Measurements from ENCODE around the gene YJEFN3. TPM values are rescaled to one million over a fixed set of nuclear protein-coding genes. Genes with fewer than 3 reads are reported as not detected.

The YJEFN3 gene
- polyA plus RNA-seq, 1 donor (not counting 4 experiments of a cell fraction or from before 2014, with no cell fraction given): 1.2 TPM

DNA sequence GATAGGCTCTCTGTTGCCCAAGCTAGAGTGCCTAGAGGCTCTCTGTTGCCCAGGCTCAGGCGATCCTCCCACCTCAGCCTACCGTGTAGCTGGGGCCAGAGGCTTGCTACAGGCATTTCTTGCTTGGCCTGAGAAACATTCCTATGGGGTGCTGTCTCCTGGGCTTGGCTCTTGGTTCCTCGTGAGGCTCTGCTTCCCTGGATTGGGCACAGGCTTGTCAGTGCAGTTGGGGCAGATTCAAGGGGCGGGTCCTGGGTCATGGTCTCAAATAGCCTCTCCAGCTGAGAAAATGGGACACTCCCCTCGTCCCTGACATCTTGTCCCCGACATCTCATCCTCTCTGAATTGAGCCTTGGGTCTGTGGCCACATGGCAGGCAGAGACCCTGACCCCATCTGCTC lies 18.3 kb upstream of the YJEFN3 start:
- peaks cover 2% of the 10 kb centered on the region for H3K4me1 ChIP-seq (ENCODE audit: control insufficient read depth, extremely low read depth, insufficient read depth, low read length)
- peaks cover 5% of the 10 kb centered on the region for H3K9me3 ChIP-seq (ENCODE audit: control insufficient read depth, low read depth, low read length)
- H3K27me3 ChIP-seq (ENCODE audit: control insufficient read depth, extremely low read depth, insufficient read depth, low read length): no peaks in the 10 kb centered on the region
- FAIRE-seq (no peak), DNase-seq (ENCODE audit: low read depth, low spot score) (no peak)
- H2AFZ ChIP-seq (ENCODE audit: control insufficient read depth, low read length): no peak overlapping the region
- H3K9ac ChIP-seq (ENCODE audit: control insufficient read depth, extremely low read depth, insufficient read depth, low read length): no peak overlapping the region
- H3K4me3 ChIP-seq (ENCODE audit: control insufficient read depth in 2 of 3, extremely low read depth in 1 of 3, insufficient read depth in 2 of 3, low read depth in 1 of 3, low read length in 3 of 3): no peak overlapping the region
- dilution Hi-C loops (cut with MboI; ENCODE audit: extremely low pct_ligation_motif_present, low sequenced_read_pairs): no loop called here
- no peaks in the 10 kb centered on the region for H3K9me1 ChIP-seq (ENCODE audit: control insufficient read depth, extremely low read depth, insufficient read depth, low read length)
- H3K27ac ChIP-seq (ENCODE audit: control insufficient read depth, insufficient read depth, low read length): no peak overlapping the region
- no peaks in the 10 kb centered on the region for H4K20me1 ChIP-seq (ENCODE audit: control insufficient read depth, extremely low read depth, insufficient read depth, low read length)
- peaks cover 3 to 4% of the 10 kb centered on the region in 2 experiments for H3K36me3 ChIP-seq (ENCODE audit: control insufficient read depth in 2 of 2, extremely low read depth in 1 of 2, insufficient read depth in 2 of 2, low read length in 2 of 2)
- H3K4me2 ChIP-seq (ENCODE audit: control insufficient read depth, extremely low read depth, insufficient read depth, low read depth, low read length): no peak overlapping the region
- TF ChIP-seq CTCF (optimal IDR thresholded peaks at IDR 0.05 in 1 of 3, IDR thresholded peaks at IDR 0.05 in 1 of 3, conservative IDR thresholded peaks at IDR 0.05 in 1 of 3; ENCODE audit: extremely low read depth in 1 of 3, insufficient read depth in 2 of 3, low read length in 3 of 3): no peak
- no peak for TF ChIP-seq EZH2 (IDR thresholded peaks at IDR 0.05; ENCODE audit: low read length)
- no peaks in the 10 kb centered on the region for H3K79me2 ChIP-seq (ENCODE audit: control insufficient read depth, insufficient read depth, low read length)

DNA sequence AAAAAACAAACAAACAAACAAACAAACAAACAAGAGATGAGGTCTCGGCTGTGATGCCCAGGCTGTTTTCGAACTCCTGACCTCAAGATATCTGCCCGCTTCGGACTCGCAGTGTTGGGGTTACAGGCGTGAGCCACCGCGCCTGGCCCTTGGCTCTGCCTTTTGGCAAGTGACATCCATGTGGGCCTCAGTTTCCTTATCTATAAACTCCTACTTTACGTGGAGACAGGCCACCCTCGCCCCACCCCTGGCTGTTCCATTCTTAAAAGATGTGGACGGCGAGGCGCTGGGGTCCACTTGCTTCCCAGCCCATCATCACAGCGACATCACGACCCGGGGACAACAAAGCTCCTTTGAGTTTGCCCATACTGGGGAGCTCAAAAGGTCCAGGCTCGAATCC lies 15.0 kb upstream of the YJEFN3 start:
- Histone ChIP-seq H3K79me2 (ENCODE audit: control insufficient read depth, insufficient read depth, low read length) (peaks cover 20% of the 10 kb centered on the region), H4K20me1 (ENCODE audit: control insufficient read depth, extremely low read depth, insufficient read depth, low read length) (no peaks in the 10 kb centered on the region), H2AFZ (ENCODE audit: control insufficient read depth, low read length) (no peak overlapping the region), H3K9ac (ENCODE audit: control insufficient read depth, extremely low read depth, insufficient read depth, low read length) (no peak overlapping the region), H3K9me3 (ENCODE audit: control insufficient read depth, low read depth, low read length) (peaks cover 5% of the 10 kb centered on the region), H3K4me2 (ENCODE audit: control insufficient read depth, extremely low read depth, insufficient read depth, low read depth, low read length) (no peak overlapping the region), H3K4me3 (ENCODE audit: control insufficient read depth in 2 of 3, extremely low read depth in 1 of 3, insufficient read depth in 2 of 3, low read depth in 1 of 3, low read length in 3 of 3) (no peak overlapping the region), H3K36me3 (ENCODE audit: control insufficient read depth in 2 of 2, extremely low read depth in 1 of 2, insufficient read depth in 2 of 2, low read length in 2 of 2) (peaks cover 0 to 4% of the 10 kb centered on the region in 2 experiments), H3K27ac (ENCODE audit: control insufficient read depth, insufficient read depth, low read length) (no peak overlapping the region), H3K27me3 (ENCODE audit: control insufficient read depth, extremely low read depth, insufficient read depth, low read length) (no peaks in the 10 kb centered on the region), H3K4me1 (ENCODE audit: control insufficient read depth, extremely low read depth, insufficient read depth, low read length) (peaks cover 11% of the 10 kb centered on the region), H3K9me1 (ENCODE audit: control insufficient read depth, extremely low read depth, insufficient read depth, low read length) (no peaks in the 10 kb centered on the region)
- dilution Hi-C loops (cut with MboI; ENCODE audit: extremely low pct_ligation_motif_present, low sequenced_read_pairs): no loop called here
- FAIRE-seq: no peak
- DNase-seq (ENCODE audit: low read depth, low spot score): no peak
- TF ChIP-seq EZH2 (IDR thresholded peaks at IDR 0.05; ENCODE audit: low read length) (no peak), CTCF (optimal IDR thresholded peaks at IDR 0.05 in 1 of 3, IDR thresholded peaks at IDR 0.05 in 1 of 3, conservative IDR thresholded peaks at IDR 0.05 in 1 of 3; ENCODE audit: extremely low read depth in 1 of 3, insufficient read depth in 2 of 3, low read length in 3 of 3) (no peak)
